ENCODE results near the gene PKNOX1. TPM values are rescaled to one million over a fixed set of nuclear protein-coding genes. Genes with fewer than 3 reads are reported as not detected.
"Not testable (repeated sequence)": the region's sequence is repeated elsewhere in the genome, so short reads cannot be mapped to it uniquely, and the experiment has no call there.

The PKNOX1 gene
- polyA plus RNA-seq, 4 donors = 4.7 to 11.8 (median 6.0) TPM

DNA sequence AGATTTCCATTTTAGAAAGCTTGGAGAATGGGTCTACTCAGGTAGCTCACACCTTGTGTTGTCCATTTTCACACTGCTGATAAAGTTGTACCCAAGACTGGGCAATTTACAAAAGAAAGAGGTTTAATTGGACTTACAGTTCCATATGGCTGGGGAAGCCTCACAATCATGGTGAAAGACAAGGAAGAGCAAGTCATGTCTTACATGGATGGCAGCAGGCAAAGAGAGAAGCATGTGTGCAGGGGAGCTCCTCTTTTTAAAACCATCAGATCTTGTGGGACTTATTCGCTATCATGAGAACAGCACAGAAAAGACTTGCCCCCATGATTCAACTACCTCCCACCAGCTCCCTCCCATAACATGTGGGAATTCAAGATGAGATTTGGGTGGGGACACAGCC lies 23.6 kb downstream of the PKNOX1 start:
- not testable (repeated sequence) for H3K27ac ChIP-seq (ENCODE audit: low read depth in 1 of 3, low read length in 2 of 3); H3K4me1 ChIP-seq (ENCODE audit: control insufficient read depth in 3 of 3, insufficient read depth in 2 of 3, low read depth in 1 of 3, low read length in 2 of 3); H3K4me3 ChIP-seq (ENCODE audit: low read depth in 1 of 3, low read length in 3 of 3); DNase-seq; H3K27me3 ChIP-seq (ENCODE audit: control insufficient read depth in 3 of 3, insufficient read depth in 3 of 3, low read length in 3 of 3); H3K36me3 ChIP-seq (ENCODE audit: control insufficient read depth in 3 of 3, insufficient read depth in 2 of 3, low read depth in 1 of 3, low read length in 3 of 3); FAIRE-seq
- WGBS, 3 donors = 93 to 100% (median 100%) methylated on average over 1 of the region's 1 CpG
- H3K9me3 ChIP-seq (ENCODE audit: control insufficient read depth in 2 of 2, insufficient read depth in 1 of 2, low read depth in 1 of 2, low read length in 1 of 2) = peaks cover 0 to 30% of the 10 kb centered on the region in 2 donors

DNA sequence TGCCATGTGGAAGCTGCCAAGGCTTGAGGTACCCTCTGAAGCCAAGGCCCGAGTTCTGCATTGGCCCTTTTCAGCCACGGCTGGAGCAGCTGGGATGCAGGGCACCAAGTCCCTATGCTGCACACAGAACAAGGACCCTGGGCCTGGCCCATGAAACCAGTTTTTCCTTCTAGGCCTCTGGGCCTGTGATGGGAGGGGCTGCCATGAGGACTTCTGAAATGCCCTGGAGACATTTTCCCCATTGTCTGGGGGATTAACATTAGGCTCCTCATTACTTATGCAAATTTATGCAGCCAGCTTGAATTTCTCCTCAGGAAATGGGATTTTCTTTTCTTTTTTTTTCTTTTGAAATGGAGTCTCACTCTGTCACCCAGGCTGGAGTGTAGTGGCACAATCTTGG lies 24.8 kb downstream of the PKNOX1 start:
- not testable (repeated sequence) for H3K36me3 ChIP-seq (ENCODE audit: control insufficient read depth in 3 of 3, insufficient read depth in 2 of 3, low read depth in 1 of 3, low read length in 3 of 3); FAIRE-seq; H3K27ac ChIP-seq (ENCODE audit: low read depth in 1 of 3, low read length in 2 of 3); H3K4me3 ChIP-seq (ENCODE audit: low read depth in 1 of 3, low read length in 3 of 3); H3K4me1 ChIP-seq (ENCODE audit: control insufficient read depth in 3 of 3, insufficient read depth in 2 of 3, low read depth in 1 of 3, low read length in 2 of 3); H3K27me3 ChIP-seq (ENCODE audit: control insufficient read depth in 3 of 3, insufficient read depth in 3 of 3, low read length in 3 of 3); DNase-seq
- 94 to 100% (median 95%) methylated on average over 2 of the region's 2 CpGs for WGBS, 3 donors
- H3K9me3 ChIP-seq (ENCODE audit: control insufficient read depth in 2 of 2, insufficient read depth in 1 of 2, low read depth in 1 of 2, low read length in 1 of 2) = peaks cover 0 to 30% of the 10 kb centered on the region in 2 donors

DNA sequence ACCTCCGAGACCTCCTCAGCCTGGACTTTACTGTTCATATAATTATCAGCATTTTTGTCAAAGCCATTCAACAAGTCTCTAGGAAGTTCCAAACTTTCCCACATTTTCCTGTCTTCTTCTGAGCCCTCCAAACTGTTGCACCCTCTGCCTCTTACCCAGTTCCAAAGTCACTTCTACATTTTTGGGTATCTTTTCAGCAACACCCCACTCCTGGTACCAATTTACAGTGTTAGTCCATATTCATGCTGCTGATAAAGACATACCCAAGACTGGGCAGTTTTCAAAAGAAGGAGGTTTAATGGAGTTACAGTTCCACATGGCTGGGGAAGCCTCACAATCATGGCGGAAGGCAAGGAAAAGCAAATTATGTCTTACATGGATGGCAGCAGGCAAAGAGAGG lies 25.7 kb downstream of the PKNOX1 start:
- H3K36me3 ChIP-seq (ENCODE audit: control insufficient read depth in 3 of 3, insufficient read depth in 2 of 3, low read depth in 1 of 3, low read length in 3 of 3) = peaks cover 0 to 13% (median 0%) of the 10 kb centered on the region in 3 donors
- H3K4me1 ChIP-seq (ENCODE audit: control insufficient read depth in 3 of 3, insufficient read depth in 2 of 3, low read depth in 1 of 3, low read length in 2 of 3); H3K27ac ChIP-seq (ENCODE audit: low read depth in 1 of 3, low read length in 2 of 3); DNase-seq; H3K27me3 ChIP-seq (ENCODE audit: control insufficient read depth in 3 of 3, insufficient read depth in 3 of 3, low read length in 3 of 3); FAIRE-seq; H3K4me3 ChIP-seq (ENCODE audit: low read depth in 1 of 3, low read length in 3 of 3): not testable (repeated sequence)
- H3K9me3 ChIP-seq (ENCODE audit: control insufficient read depth in 2 of 2, insufficient read depth in 1 of 2, low read depth in 1 of 2, low read length in 1 of 2) = peaks cover 0 to 30% of the 10 kb centered on the region in 2 donors
- WGBS, 3 donors = 97 to 100% (median 97%) methylated on average over 2 of the region's 2 CpGs

DNA sequence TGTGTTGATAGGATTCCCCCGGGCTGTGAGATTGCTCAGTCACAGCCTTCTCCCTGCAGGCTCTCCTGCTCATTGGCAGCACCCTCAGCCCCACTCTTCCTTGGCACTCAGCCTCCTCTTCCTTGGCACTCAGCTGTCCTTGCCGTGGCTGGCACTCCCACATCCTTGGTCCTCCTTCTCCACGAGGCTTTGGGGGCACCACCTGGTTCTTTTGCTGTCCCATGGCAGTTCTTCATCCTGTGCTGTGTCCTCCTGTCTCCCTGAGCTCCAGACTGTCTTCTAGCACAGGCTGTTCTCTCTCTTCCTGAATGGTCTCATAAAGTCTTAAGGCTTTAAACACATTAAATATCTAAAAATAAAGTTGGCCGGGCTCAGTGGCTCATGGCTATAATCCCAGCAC lies 27.0 kb downstream of the PKNOX1 start:
- no peaks in the 10 kb centered on the region for H3K27me3 ChIP-seq (ENCODE audit: control insufficient read depth in 3 of 3, insufficient read depth in 3 of 3, low read length in 3 of 3)
- H3K36me3 ChIP-seq (ENCODE audit: control insufficient read depth in 3 of 3, insufficient read depth in 2 of 3, low read depth in 1 of 3, low read length in 3 of 3) = peaks cover 0 to 19% (median 2%) of the 10 kb centered on the region in 3 donors
- no peak for FAIRE-seq
- H3K4me1 ChIP-seq (ENCODE audit: control insufficient read depth in 3 of 3, insufficient read depth in 2 of 3, low read depth in 1 of 3, low read length in 2 of 3) = peaks cover 0 to 4% (median 0%) of the 10 kb centered on the region in 3 donors
- DNase-seq = no peak
- WGBS, 3 donors = 50 to 57% (median 51%) methylated on average over 4 of the region's 4 CpGs
- no peak overlapping the region for H3K27ac ChIP-seq (ENCODE audit: low read depth in 1 of 3, low read length in 2 of 3)
- H3K4me3 ChIP-seq (ENCODE audit: low read depth in 1 of 3, low read length in 3 of 3) = no peak overlapping the region
- peaks cover 0 to 30% of the 10 kb centered on the region in 2 donors for H3K9me3 ChIP-seq (ENCODE audit: control insufficient read depth in 2 of 2, insufficient read depth in 1 of 2, low read depth in 1 of 2, low read length in 1 of 2)

DNA sequence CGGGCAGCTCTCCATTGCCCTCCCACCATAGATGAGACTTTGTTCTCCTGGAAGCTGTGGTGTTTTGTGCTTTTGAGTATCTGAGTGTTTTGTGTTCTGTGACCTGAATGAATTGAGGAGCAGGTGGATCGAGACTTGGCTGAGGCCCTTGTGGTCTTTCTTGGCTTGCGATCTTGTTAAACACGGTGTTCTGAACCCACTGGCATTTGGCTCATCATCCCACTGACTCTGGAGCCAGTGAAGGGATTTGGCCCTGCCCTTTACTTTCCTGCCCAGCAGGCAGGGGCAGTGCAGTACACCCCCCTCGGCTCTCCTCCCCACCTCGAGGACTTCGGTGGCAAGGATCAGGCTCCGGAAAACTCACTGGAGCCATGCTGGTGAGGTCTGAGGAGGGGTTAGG lies 30.6 kb downstream of the PKNOX1 start:
- 80 to 84% (median 80%) methylated on average over 8 of the region's 8 CpGs for WGBS, 3 donors
- H3K27ac ChIP-seq (ENCODE audit: low read depth in 1 of 3, low read length in 2 of 3) = no peak overlapping the region
- no peak overlapping the region for H3K4me3 ChIP-seq (ENCODE audit: low read depth in 1 of 3, low read length in 3 of 3)
- H3K9me3 ChIP-seq (ENCODE audit: control insufficient read depth in 2 of 2, insufficient read depth in 1 of 2, low read depth in 1 of 2, low read length in 1 of 2) = peaks cover 0 to 11% of the 10 kb centered on the region in 2 donors
- no peaks in the 10 kb centered on the region for H3K27me3 ChIP-seq (ENCODE audit: control insufficient read depth in 3 of 3, insufficient read depth in 3 of 3, low read length in 3 of 3)
- no peak for DNase-seq
- H3K36me3 ChIP-seq (ENCODE audit: control insufficient read depth in 3 of 3, insufficient read depth in 2 of 3, low read depth in 1 of 3, low read length in 3 of 3) = peaks cover 2 to 30% (median 6%) of the 10 kb centered on the region in 3 donors
- no peak for FAIRE-seq
- peaks cover 0 to 13% (median 0%) of the 10 kb centered on the region in 3 donors for H3K4me1 ChIP-seq (ENCODE audit: control insufficient read depth in 3 of 3, insufficient read depth in 2 of 3, low read depth in 1 of 3, low read length in 2 of 3)

DNA sequence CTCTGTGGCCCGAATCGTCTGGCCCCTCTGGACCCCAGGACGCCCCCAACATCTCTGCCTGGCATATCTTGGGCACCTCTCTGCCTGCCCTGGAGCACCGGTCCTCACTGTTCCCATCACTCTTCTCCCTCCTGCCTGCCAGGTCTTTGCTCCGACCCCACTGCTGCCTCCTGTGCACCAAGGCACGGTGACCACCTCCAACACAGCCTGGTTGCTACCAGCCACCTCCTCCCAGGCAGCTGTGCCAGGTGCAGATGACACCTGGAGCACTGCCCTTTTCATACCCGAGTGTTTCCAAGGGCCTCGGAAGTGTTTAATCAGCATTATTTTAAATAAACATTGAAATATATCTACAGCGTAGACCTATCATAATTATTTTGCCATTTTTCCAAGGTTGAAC lies 31.3 kb downstream of the PKNOX1 start:
- no peaks in the 10 kb centered on the region for H3K27me3 ChIP-seq (ENCODE audit: control insufficient read depth in 3 of 3, insufficient read depth in 3 of 3, low read length in 3 of 3)
- H3K36me3 ChIP-seq (ENCODE audit: control insufficient read depth in 3 of 3, insufficient read depth in 2 of 3, low read depth in 1 of 3, low read length in 3 of 3) = peaks cover 2 to 33% (median 6%) of the 10 kb centered on the region in 3 donors
- H3K9me3 ChIP-seq (ENCODE audit: control insufficient read depth in 2 of 2, insufficient read depth in 1 of 2, low read depth in 1 of 2, low read length in 1 of 2) = peaks cover 0 to 5% of the 10 kb centered on the region in 2 donors
- no peak overlapping the region for H3K27ac ChIP-seq (ENCODE audit: low read depth in 1 of 3, low read length in 2 of 3)
- 77 to 82% (median 77%) methylated on average over 9 of the region's 9 CpGs for WGBS, 3 donors
- DNase-seq (no peak), FAIRE-seq (no peak)
- peaks cover 0 to 13% (median 0%) of the 10 kb centered on the region in 3 donors for H3K4me1 ChIP-seq (ENCODE audit: control insufficient read depth in 3 of 3, insufficient read depth in 2 of 3, low read depth in 1 of 3, low read length in 2 of 3)
- no peak overlapping the region for H3K4me3 ChIP-seq (ENCODE audit: low read depth in 1 of 3, low read length in 3 of 3)

DNA sequence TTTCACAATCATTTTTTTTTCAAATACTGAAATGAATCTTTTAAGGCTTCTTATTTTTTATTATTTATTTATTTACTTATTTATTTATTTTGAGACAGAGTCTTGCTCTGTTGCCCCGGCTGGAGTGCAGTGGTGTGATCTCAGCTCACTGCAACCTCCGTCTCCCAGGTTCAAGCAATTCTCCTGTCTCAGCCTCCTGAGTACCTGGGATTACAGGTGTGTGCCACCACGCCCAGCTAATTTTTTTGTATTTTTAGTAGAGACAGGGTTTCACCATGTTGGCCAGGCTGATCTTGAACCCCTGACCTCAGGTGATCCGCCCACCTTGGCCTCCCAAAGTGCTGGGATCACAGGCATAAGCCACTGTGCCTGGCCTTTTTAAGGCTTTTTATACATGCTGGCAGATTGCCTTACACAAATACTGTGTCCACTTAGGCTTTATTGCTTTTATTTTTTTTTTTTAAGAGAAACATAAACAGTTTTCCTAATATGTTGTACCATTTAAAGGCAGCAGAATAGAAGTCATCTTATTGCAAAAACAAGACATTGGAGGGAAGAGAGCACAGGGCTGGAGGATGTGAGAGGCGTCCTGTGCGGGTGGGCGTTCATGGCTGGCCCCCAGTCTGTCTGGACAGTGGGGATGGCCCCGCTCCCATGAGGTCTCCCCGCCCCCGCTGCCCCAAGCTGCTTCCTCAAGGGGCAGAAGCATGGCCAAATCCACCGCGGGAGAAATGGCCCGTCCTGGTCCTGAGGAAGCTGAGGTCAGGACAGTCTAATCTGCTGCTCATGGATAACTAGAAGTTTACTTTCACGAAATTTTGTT lies 31.9 kb downstream of the PKNOX1 start:
- H3K27ac ChIP-seq (ENCODE audit: low read depth in 1 of 3, low read length in 2 of 3); DNase-seq; H3K4me3 ChIP-seq (ENCODE audit: low read depth in 1 of 3, low read length in 3 of 3); H3K9me3 ChIP-seq (ENCODE audit: control insufficient read depth in 2 of 2, insufficient read depth in 1 of 2, low read depth in 1 of 2, low read length in 1 of 2); H3K27me3 ChIP-seq (ENCODE audit: control insufficient read depth in 3 of 3, insufficient read depth in 3 of 3, low read length in 3 of 3); FAIRE-seq: not testable (repeated sequence)
- H3K4me1 ChIP-seq (ENCODE audit: control insufficient read depth in 3 of 3, insufficient read depth in 2 of 3, low read depth in 1 of 3, low read length in 2 of 3) = peaks cover 0 to 13% (median 0%) of the 10 kb centered on the region in 3 donors
- 68 to 82% (median 75%) methylated on average over 14 of the region's 14 CpGs for WGBS, 3 donors
- peaks cover 2 to 37% (median 6%) of the 10 kb centered on the region in 3 donors for H3K36me3 ChIP-seq (ENCODE audit: control insufficient read depth in 3 of 3, insufficient read depth in 2 of 3, low read depth in 1 of 3, low read length in 3 of 3)

DNA sequence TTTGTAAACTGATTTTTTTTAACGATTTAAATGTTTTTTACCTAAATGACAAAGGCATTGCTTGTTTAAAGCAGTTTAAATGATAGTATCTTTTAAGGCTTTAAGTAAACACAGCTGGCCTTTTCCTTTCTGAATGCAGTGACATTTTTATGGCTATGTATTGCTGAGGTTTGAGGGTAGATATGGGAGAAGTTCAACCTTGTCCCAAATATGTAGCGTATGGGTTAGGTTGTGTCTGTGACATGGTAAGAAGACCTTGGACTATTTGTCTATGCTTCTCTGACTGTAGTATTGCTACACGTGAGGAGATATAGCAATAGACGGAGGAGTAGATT lies 32.5 kb downstream of the PKNOX1 start:
- DNase-seq (peak in 1 of 2 donors; percentile 26), FAIRE-seq (no peak)
- H3K36me3 ChIP-seq (ENCODE audit: control insufficient read depth in 3 of 3, insufficient read depth in 2 of 3, low read depth in 1 of 3, low read length in 3 of 3) = peaks cover 2 to 42% (median 6%) of the 10 kb centered on the region in 3 donors

More for the DNA sequence above, 32.5 kb downstream of the PKNOX1 start:
- Histone ChIP-seq H3K27me3 (ENCODE audit: control insufficient read depth in 3 of 3, insufficient read depth in 3 of 3, low read length in 3 of 3) (no peaks in the 10 kb centered on the region), H3K27ac (ENCODE audit: low read depth in 1 of 3, low read length in 2 of 3) (no peak overlapping the region), H3K9me3 (ENCODE audit: control insufficient read depth in 2 of 2, insufficient read depth in 1 of 2, low read depth in 1 of 2, low read length in 1 of 2) (peaks cover 0 to 5% of the 10 kb centered on the region in 2 donors), H3K4me1 (ENCODE audit: control insufficient read depth in 3 of 3, insufficient read depth in 2 of 3, low read depth in 1 of 3, low read length in 2 of 3) (peaks cover 0 to 13% (median 0%) of the 10 kb centered on the region in 3 donors), H3K4me3 (ENCODE audit: low read depth in 1 of 3, low read length in 3 of 3) (no peak overlapping the region)
- 51 to 72% (median 60%) methylated on average over 4 of the region's 4 CpGs for WGBS, 3 donors
